Measurements from ENCODE around the gene DPYD. TPM values are rescaled to one million over a fixed set of nuclear protein-coding genes. Genes with fewer than 3 reads are reported as not detected.

The DPYD gene
- total and polyA plus RNA-seq, 10 of the 15 experiments (the other 5 are each of a cell fraction or from before 2014, with no cell fraction given), result 5.7 to 23.8 (median 10.2) TPM

DNA sequence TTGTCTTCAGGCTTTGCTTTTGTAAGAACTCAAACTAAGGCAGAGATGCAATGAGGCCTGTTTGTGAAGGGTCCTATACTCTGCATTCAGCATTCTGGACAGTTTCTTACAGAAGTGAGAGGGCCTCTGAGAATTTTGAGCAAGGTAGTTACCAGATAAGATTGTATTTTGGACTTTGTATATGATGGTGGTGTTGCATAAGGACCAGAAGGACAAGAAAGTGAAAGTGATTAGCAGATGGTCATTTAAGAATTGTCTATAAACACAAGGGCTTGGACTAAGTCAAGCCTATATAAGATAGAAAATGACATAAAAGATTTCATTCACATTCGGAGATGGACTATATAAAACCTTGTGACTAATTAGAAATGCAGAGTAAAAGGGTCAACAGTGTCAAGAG lies 662.2 kb downstream of the DPYD start (continued):
- TF ChIP-seq NR2F1 (conservative IDR thresholded peaks at IDR 0.05), result no peak
- TF ChIP-seq FOXM1 (IDR thresholded peaks at IDR 0.05; ENCODE audit: low read depth, low read length), result no peak
- no peak for TF ChIP-seq ESRRA (IDR thresholded peaks at IDR 0.05; ENCODE audit: low read length)
- no peak for TF ChIP-seq NRF1 (conservative IDR thresholded peaks at IDR 0.05; ENCODE audit: low read depth, low read length)
- no peak for TF ChIP-seq NFXL1 (IDR thresholded peaks at IDR 0.05; ENCODE audit: borderline replicate concordance)
- TF ChIP-seq IRF3 (IDR thresholded peaks at IDR 0.05), result no peak
- no peak for TF ChIP-seq BCLAF1 (IDR thresholded peaks at IDR 0.05)
- no peak for TF ChIP-seq TCF12 (IDR thresholded peaks at IDR 0.05; ENCODE audit: low read depth, low read length)

Data from GM12878 (cell line).